Stimulated activated CD8-positive, alpha-beta memory T cell treated with anti-CD3 and anti-CD28 coated beads, Interleukin-7, amount 100 ng/mL, for 24 hours (primary cell): ENCODE data around the gene SLC6A13.
"Not testable (repeated sequence)": the region's sequence is repeated elsewhere in the genome, so short reads cannot be mapped to it uniquely, and the experiment has no call there.

Experiments used
- DNase-seq: peaks from one replicate; pipeline ENCODE4 v3.0.0-alpha.2; 2020; ENCODE audit warnings: low read depth

SLC6A13 gene

DNA sequence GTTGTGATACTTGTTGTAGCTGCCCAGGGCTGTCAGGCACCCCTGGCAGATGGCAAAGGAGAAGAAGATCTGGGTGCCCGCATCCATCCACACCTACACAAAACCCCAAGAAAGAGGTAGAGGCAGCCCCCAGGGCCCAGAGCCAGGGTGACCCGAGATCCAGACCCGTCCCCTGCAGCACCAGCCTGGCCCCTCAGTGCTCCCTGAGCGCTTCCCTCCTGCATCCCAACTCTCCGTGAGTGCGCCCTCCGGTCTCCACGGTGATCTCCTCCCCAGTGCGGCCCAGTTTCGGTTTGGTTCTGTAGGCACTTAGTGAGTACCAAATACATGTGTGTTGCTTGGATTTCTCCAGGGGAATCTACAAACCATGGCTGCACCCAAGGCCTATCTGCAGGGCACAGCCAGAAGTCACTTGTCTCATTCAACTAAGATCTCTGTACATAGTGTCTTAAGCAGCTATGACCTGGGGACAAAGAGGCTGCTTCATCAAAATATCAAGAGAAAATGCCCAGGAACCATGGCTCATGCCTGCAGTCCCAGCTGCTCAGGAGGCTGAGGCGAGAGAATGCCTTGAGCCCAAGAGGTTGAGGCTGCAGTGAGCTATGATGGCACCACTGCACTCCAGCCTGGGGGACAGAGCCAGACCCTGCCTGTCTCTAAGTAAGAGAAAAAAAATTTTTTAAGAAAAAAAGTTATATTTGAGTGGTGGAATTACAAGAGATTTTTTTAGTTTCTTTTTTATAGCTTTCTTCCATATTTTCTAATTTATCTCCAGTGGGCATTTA, 64.5 kb downstream of the SLC6A13 start:
- DNase-seq: no peak

DNA sequence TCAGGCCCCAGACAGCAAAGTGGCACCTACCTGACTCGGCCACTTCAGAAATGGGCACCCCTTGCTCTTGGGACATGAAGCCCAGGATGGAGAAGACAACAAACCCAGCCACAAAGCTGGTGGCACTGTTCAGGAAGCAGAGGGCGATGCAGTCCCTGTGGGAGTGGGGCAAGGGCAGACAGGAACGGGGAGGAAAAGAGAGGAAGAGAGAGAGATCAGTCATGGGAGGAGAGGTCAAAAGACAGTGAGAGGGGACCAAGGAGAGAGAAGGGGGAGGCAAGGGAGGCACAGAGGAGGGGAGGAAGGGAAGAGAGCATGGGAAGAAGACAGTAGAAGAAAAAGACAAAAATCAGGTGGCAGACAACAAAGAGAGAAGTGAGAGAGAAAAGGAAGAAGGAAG, 65.3 kb downstream of the SLC6A13 start:
- no peak for DNase-seq

DNA sequence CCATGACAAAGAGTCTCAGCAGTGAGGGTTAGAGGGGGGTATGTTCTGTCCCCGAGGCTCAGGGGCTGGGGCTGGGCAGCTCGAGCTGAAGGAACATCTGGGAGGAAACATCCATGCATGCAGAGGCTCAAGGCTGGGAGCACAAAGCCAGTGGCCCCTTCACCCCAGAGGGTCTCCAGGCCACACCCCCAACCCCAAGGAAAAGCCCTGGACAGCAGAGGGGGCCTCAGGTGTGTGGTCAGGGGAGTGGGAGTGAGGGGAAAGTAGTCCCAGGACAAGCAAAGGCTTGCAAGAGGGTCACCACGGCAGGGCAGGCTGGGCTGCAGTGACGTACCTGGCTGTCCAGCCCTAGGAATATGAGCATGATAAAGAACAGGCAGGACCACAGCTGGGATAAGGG, 66.2 kb downstream of the SLC6A13 start:
- no peak for DNase-seq

DNA sequence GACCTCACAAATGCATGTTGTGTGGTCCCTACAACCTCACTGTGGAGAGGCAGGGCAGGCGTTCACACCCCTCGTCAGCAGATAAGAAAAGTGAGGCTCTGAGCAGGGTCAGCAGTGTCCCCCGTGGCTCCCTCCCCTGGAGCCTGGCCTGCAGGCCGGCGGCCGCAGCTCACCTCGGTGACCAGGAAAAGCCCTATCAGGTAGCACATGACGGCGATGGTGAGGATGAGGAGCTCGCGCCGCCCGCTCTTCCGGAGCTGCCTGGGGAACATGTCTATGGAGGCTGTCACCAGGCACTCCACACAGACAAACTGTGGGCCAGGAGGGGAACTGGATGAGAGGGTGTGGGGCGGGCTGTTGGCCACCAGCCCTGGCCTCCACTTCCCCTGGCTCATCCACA, 66.7 kb downstream of the SLC6A13 start:
- no peak for DNase-seq

DNA sequence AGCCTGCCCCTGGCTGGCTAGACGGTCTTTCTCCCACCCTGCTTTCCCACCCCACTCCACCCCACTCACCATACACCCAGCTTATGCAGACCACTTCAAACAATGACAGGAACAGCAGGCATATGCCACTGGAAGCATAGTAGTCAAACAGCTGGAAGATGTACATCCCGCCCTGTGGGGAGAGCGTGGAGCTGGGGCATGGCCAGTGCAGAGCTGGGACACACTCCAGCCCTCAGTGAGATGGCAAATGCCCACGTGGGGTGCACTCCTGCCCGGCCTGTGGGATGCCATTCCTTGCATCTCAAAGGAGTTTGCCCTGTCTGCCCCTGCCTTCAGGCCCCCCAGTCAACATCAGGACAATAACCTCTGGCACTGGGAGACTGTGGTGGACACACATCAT, 67.5 kb downstream of the SLC6A13 start:
- DNase-seq: no peak

DNA sequence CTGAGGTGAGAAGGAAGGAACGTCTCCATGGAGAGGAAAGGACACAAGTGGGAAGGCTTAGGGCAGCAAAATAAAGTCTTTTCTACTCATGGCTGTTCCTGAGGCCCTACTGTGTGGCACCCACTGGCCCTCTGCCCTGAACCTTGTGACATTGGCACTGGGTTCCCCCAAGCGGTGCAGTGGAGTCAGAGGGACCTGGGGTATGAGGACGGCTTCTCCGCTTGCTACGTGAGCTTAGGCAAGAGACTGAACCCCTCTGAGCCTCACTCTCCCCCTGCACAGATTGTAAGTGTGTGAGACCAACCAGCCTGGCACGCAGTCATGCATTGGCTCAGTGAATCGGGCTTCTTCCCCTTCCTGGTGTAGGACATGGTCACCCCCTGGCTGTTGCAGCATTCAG, 68.4 kb downstream of the SLC6A13 start:
- no peak for DNase-seq

DNA sequence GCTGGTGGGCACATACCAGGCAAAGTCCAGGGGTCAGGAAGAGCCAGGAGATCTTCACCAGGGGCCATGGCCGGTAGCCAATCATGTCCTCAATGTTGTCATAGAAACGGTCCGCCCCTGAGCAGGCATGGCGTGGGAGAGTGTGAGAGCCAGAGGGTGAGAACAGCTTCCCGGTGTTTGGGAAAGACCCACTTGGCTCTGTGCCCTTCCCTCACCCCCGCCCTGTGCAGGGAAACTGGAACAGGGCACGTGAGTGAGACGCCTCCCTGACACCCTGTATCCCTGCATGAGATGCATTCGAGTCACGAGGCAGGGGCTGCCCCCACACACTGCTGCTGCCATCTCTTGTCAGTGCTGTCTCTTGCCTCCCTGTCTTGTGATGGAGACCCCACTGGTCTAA, 69.4 kb downstream of the SLC6A13 start:
- no peak for DNase-seq

DNA sequence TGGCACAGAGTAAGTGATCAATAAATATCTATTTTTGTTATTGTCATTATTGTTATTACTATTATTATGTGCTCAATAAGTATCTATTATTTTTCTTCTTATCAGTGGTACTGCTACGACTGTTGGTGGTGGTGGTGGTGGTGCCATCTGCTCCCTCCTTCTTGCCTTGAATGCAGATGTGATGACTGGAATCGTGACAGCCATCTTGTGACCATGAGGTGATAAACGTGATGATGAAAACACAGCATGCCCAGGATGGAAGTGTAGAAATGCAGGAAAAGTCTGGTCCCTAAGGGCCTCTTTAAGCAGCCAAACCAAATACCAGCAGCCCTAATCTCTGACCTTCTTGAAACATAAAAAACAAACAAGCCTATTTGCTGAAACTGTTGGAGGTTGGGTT, 71.1 kb downstream of the SLC6A13 start:
- DNase-seq: no peak

DNA sequence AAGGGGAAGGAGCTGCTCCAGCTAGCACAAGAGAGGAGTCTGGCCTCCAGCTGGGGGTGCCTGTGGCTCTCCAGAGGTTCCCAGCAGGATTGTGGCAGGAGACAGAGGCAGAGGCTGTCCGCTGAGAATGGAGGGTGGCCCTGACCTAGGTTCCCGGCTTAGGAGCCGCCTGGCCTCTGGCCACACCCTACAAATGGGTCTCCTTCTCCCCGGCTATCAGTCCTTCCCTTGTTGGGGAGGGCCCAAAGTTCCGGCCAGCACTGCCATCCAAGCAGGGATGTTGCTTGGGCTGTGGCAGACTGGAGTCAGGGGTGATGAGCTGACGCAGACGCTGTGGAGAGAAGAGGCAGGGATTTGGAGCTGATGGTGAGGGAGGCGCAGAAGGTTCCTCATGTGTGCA, 71.8 kb downstream of the SLC6A13 start:
- no peak for DNase-seq

DNA sequence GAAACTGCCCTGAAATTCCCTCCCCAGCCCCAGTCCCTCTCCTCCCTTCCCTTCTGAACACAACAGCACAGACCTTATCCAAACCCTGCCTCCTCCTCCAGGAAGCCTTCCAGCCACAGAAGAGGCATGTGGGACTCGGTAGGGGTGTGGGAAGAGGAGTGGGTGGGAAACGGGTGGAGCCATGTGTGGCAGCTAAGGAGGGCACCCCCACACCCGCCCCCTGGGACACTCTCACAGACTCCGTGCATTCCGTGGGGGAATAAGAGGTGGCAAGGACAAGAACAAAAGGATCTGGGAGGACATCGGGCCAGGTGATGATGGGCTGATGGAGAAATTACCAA, 73.0 kb downstream of the SLC6A13 start:
- no peak for DNase-seq

DNA sequence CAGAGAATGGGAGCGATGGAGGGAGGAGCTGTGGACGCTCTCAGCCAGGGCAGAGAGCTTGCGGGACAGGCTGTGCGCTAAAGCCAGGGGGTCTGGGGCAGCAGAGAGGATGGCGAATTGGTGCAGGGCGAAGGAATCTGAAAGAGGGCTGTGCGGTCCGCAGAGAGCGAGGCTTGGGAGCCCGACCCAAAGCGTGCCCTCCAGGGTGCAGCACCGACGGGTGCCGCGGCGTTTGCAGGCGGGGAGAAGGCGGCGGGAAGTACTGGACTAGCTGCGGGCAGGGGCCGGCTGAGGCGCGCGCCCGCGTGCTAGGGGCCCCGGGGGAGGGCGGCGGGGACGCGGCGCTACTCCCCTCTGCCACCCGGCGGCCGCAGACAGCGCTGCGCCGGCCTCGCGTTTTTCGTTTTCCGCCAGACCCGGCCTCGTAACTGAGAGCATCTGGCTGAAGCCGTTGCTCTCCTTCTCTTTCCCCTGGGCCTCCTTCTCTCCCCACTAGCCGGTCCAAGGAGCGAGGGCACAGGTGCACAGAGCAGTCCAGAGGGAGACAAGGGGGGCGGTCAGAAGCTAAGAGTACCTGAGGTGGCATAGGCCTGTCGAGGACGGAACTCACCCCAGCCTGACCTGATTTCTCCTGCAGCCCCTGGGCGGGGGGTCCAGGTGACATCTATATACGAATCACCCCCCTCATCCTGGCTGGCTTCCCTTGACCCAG, 73.6 kb downstream of the SLC6A13 start:
- DNase-seq: peak; percentile 9

DNA sequence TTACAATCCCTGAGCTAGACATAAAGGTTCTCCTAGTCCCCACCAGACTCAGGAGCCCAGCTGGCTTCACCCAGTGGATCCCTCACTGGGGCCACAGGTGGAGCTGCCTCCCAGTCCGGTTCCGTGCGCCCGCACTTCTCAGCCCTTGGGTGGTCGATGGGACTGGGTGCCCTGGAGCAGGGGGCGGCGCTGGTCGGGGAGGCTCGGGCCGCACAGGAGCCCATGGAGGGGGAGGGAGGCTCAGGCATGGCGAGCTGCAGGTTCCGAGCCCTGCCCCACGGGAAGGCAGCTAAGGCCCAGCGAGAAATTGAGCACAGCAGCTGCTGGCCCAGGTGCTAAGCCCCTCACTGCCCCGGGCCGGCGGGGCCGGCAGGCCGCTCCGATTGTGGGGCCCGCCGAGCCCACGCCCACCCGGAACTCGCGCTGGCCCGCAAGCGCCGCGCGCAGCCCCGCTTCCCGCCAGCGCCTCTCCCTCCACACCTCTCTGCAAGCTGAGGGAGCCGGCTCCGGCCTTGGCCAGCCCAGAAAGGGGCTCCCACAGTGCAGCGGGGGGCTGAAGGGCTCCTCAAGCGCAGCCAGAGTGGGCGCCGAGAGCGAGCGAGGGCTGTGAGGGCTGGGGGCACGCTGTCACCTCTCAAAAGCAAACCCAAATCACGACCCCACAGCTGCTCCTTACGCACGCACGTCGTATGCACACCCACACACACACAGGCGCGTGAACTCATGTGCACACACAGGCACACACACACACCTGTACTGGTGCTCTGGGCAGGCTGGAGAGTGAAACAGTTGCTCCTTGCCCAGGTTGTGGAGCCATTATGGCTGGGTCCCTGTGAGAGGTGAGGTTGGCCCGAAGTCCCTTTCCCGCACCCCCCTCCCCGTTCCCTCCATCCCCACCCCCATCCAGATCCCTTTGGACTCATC, 74.4 kb downstream of the SLC6A13 start:
- DNase-seq: not testable (repeated sequence)

DNA sequence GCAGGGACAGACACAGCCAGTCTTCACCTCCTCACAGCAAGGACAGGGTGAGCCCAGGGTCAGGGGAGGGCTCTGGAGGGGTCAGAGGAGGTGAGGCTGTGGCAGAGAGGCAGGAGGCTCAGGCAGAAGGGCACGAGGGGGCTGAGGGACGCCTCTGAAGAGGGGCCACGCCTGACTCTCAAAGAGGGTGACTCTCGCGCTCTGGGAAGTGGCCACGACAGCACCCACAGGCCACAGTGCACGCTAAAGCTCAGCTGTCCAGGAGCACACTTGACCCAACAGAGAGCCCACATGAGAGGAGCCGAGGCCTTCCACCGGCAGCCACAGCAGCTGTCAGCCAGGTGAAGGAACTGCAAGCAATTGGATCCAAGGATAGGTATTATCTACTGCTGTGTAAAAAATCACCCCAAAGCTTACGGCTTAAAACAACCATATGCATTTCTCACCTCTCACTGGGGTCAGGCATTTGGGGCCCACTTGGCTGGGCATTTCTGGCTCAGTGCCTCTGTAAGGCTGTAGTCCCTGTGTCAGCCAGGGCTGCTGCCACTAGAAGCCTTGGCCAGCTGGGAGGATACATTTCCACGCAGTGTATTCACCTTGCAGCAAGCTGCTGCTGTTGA, 76.5 kb downstream of the SLC6A13 start:
- DNase-seq: no peak

DNA sequence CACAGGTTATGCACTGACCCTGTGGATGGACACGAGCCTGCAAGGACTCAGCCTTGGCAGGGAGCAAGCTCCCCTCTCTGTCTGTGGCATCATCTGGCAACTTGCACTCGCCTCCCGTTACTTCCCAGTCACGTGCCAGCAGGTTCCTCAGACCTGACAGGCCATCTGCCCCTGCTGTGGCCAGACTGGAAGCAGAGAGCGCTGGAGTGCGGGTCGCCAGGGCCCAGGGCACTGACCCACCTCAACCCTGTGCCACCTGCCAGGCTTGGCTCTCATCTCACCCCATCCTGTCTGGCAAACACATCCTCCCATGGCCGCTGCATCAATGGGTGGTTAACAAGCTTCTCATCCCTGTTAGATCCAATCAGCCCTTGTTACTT, 77.1 kb downstream of the SLC6A13 start:
- no peak for DNase-seq

DNA sequence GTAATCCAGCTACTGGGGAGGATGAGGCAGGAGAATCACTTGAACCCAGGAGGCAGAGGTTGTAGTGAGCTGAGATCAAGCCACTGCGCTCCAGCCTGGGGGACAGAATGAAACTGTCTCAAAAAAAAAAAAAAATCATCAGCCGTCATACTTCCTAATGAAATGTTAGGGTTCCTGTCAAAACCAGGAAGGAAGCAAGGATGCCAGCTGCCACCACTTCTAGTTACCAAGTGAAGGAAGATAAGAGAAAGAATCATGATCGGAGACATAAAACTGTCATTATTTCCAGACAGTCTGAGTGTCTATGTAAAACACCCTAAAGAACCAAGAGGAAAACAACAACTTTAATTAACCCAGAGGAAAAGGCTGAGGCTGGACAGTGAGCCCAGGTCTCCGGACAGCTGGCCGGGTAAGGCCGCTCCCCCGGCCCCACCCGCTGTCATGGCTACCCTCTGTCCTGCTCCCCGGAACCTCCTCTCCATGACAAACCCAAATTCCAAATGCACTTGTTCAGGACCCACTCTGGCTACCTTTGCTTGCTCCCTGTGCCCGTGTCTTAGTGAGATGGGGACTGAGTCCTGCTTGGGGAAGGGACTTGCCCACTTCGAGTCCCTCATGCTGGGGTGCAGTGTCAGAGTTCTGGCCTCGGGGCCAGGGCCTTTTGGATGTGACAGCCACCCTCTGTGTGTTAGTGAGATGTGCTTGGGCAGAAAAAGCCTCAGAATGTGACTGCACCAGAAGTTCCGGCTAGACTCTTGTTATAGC, 77.6 kb downstream of the SLC6A13 start:
- DNase-seq: no peak

DNA sequence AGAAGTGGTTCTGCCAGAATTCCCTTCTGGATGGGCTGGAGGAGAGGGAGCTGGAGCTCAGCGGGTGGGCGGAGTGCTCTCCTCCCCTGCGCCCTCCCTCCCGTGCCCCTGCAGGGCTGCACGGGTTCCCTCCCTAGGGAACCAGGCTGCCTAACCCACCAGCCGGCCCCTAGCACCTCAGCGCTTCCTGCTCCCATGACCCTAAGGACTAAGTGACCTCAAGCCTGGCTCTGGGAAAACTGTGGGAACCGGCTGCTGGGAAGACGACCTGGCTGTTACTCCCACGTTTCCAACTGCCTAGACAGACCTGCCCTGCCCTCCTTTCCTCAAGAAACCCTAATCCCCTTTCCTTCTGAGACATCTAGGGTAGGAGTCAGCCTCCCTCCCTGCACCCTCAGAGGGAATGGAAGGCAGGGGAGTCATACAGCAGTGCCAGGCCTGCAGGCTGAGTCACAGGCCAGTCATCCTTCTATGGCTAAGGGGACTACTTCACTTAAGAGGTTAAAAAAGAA, 80.2 kb downstream of the SLC6A13 start:
- no peak for DNase-seq

DNA sequence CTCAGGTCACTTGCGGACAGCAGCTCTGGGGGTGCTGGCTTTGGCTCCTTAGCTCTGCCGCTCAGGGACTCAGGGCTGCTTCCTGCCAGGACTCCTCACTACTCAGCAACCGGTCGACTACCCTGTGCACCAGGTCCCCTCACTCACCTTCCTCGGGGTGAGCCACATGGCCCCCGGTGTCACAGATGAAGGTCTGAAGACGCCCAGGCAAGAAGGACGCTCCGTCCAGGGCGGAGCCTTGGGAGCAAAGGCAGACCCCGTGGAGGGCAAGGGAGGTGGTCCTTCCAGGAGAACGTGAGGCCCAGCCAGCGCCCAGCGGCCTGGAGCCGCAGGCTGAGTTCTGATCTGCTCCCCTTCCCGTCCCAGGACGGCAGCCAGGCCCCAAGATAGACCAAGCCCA, 80.7 kb downstream of the SLC6A13 start:
- DNase-seq: no peak

DNA sequence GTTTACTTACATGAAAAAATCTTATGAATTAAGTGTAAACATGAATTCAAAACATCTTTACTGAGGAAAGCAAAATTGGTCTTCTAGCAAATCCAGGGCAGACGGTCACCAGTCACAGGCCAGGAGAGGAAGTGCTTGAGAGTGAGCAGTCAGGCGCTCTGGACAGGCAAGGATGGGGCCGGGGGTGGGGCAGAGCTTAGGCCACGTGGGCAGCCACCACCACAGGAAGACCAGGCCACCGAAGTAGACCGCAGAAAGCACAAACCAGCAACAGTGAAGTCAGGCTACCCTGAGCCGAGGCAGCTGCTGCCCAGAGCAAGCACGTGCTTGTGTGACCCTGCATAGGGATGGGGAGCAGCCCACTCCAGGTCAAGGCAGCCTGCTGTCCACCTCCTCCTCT, 82.2 kb downstream of the SLC6A13 start:
- DNase-seq: no peak

DNA sequence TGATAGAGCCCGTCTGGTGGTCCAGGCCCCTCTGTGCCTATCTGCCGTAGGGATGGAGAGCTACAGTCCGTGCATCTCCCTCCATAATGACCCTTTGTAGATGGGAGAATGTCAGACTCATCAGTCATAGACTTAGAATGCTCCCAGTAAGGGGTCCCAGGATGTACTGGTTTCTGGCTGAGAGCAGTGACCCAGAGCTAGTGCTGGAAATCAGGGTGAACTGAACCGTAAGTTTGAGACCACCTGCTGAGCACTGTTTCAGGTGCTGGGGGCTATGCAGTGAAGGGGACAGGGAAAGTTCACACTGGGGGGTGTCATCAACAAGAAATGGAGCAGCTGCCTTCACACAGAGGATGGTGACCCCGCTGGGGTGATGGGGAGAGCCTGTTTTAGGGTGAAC, 82.8 kb downstream of the SLC6A13 start:
- no peak for DNase-seq

DNA sequence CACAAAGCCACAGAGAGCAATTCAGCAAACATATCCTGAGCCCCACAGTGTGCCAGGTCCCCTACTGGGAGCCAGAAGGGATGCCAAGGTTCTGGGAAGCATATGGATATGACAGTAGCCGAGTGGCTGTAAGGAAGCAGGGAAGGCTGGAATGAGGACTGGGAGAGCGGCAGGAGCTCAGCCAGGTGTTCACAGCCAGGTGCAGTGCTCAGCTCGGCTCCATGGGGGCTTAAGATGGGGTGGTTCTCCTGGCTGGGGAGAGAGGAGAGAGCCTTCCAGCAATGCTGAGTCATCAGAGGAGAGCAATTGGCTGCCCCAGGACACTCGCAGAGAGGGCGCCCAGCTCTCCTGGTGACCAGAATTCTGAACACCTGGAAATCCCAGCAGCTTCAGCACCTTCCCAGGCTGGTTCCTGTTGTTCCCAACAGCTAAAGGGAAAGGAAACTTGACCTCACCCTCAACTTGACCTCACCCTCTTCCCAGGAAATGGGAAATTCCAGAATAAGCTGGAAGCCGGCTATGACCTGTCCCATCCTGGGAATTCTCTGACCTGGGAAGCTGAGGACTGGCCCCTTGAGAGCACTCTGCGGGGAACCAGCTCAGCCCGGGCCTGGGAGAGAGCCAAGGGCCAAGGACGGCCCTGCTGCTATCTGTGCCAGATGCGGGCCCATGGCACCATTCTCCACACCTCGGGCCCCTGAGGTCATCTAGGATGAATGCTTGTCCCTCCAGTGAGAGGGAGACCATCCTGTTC, 83.3 kb downstream of the SLC6A13 start:
- no peak for DNase-seq

DNA sequence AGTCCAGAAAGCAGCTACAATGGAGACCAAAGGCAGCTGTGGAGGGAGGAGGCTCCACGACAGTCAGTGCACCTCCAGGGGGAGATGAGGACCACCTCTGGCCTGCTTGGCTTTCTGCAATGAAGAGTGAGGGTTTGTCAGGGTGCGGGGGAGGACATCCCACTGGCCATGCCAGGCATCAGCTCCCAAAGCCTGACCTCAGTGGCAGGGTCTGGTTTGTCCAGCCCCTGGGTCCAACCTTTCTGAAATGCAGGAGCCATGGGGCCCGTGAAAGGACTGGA, 83.9 kb downstream of the SLC6A13 start:
- no peak for DNase-seq
